Measurements from ENCODE around the gene SESN1. TPM values are rescaled to one million over a fixed set of nuclear protein-coding genes. Genes with fewer than 3 reads are reported as not detected.
A peak's percentile ranks its signal among the peaks of the same experiment; 100 is the strongest.

The SESN1 gene
- total RNA-seq, 2 experiments from 2014 or later = 10.8 to 13.8 TPM

DNA sequence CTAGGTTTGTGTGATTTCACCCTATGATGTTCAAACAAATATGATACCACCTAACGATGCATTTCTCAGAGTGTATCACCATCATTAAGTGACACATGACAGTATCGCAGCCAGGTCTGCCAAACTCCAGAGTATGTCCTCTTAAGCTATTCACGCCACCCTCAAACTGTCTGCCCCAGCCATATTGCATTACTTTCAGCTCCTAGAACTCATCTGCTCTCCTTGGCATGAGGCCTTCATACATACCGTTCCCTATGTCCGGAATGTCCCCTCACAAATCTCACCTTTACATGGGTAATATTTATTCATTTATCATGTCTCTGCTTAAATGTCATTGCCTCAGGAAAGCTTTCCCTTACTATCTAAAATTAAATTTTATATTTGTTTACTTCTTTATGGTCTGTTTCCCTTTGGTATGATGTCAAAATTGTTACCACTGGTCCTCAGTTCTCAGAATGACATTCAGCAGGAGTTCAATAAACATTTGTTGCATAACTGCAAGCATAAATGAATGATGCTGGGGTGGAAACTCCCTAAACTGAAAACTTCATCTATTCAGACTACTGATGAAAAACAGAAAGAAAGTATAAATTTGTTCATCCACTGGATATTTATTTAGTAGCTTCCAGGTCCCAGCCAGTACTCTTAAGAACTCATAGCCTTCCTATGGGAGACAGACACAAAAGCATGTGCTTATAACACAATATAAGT is 3.2 kb downstream of the SESN1 start:
- Histone ChIP-seq H3K36me3 (ENCODE audit: insufficient read depth, low read length) (no peaks in the 10 kb centered on the region), H3K4me3 (ENCODE audit: low read depth, low read length, poor library complexity, severe bottlenecking) (peak overlapping the region; percentile 92), H3K9me3 (ENCODE audit: low read length) (no peaks in the 10 kb centered on the region), H3K79me2 (ENCODE audit: insufficient read depth, low read depth, low read length) (peaks cover 87% of the 10 kb centered on the region), H3K27ac (ENCODE audit: low read depth, low read length, poor library complexity, severe bottlenecking) (no peak overlapping the region), H2AFZ (ENCODE audit: low read length) (no peak overlapping the region; the same call in 1 of the 2 replicates), H3K4me2 (ENCODE audit: low read length) (peak overlapping the region; percentile 93), H4K20me1 (ENCODE audit: insufficient read depth, low read length) (peaks cover 15% of the 10 kb centered on the region; the same call in 1 of the 2 replicates), H3K9me2 (ENCODE audit: insufficient read depth, low read length) (no peaks in the 10 kb centered on the region), H3K4me1 (ENCODE audit: insufficient read depth, low read length, poor library complexity, severe bottlenecking) (peaks cover 54% of the 10 kb centered on the region)
- ChIA-PET POLR2A (interaction anchor here (1.6 to 5.8 kb wide), 2 partner anchors 11 to 27 kb away, joined by 3 to 54 read pairs; no protein-coding TSS in a partner anchor), CTCF (ENCODE audit: unreplicated experiment) (no interaction called here)
- DNase-seq (ENCODE audit: low spot score) = no peak
- no TSS peak for BruUV-seq (replicated peaks)
- intact Hi-C loops (cut with micrococcal nuclease; ENCODE audit: unreplicated experiment) = loop anchor here (5.0 to 10.0 kb wide), 2 partner anchors 363 to 1134 kb away; partner anchors contain the start of genes MICAL1 and SEC63
- TF ChIP-seq EZH2phosphoT487 (IDR thresholded peaks at IDR 0.05; ENCODE audit: borderline replicate concordance, low read depth, low read length) = no peak
- TF ChIP-seq, protein P1, sequence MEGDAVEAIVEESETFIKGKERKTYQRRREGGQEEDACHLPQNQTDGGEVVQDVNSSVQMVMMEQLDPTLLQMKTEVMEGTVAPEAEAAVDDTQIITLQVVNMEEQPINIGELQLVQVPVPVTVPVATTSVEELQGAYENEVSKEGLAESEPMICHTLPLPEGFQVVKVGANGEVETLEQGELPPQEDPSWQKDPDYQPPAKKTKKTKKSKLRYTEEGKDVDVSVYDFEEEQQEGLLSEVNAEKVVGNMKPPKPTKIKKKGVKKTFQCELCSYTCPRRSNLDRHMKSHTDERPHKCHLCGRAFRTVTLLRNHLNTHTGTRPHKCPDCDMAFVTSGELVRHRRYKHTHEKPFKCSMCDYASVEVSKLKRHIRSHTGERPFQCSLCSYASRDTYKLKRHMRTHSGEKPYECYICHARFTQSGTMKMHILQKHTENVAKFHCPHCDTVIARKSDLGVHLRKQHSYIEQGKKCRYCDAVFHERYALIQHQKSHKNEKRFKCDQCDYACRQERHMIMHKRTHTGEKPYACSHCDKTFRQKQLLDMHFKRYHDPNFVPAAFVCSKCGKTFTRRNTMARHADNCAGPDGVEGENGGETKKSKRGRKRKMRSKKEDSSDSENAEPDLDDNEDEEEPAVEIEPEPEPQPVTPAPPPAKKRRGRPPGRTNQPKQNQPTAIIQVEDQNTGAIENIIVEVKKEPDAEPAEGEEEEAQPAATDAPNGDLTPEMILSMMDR (conservative IDR thresholded peaks at IDR 0.05; ENCODE audit: low read length) = no peak

DNA sequence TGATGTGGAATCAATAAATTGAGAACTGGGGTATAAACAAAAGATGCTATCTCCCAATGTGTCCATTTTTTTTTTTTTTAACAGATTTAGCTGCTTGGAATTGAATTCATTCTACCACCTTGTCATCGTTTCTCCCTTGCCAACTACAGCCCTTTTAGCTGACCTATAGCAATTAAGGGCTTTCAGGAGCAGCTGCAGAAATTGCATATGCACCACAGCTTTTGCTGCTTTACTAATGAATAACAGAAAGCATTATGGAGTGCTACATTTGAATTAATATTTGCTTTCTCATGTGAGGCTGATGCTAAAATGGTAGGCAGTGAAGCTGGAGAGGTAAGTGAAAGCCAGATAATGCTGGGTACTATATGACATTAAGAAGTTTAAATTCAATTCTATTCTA is 5.7 kb downstream of the SESN1 start:
- H3K9me3 ChIP-seq (ENCODE audit: low read length) = no peaks in the 10 kb centered on the region
- no peak for TF ChIP-seq EZH2phosphoT487 (IDR thresholded peaks at IDR 0.05; ENCODE audit: borderline replicate concordance, low read depth, low read length)
- TF ChIP-seq, protein P1 (conservative IDR thresholded peaks at IDR 0.05; ENCODE audit: low read length) = no peak
- ChIA-PET CTCF (ENCODE audit: unreplicated experiment) (no interaction called here), POLR2A (interaction anchor here (0.6 to 1.1 kb wide), 7 partner anchors 15 to 224 kb away, joined by 3 to 4 read pairs (median 3); no protein-coding TSS in a partner anchor)
- H3K9me2 ChIP-seq (ENCODE audit: insufficient read depth, low read length) = no peaks in the 10 kb centered on the region
- peak overlapping the region; percentile 32 for H3K27ac ChIP-seq (ENCODE audit: low read depth, low read length, poor library complexity, severe bottlenecking)
- peaks cover 99% of the 10 kb centered on the region for H3K79me2 ChIP-seq (ENCODE audit: insufficient read depth, low read depth, low read length)
- peak overlapping the region; percentile 24 for H3K4me3 ChIP-seq (ENCODE audit: low read depth, low read length, poor library complexity, severe bottlenecking)
- H3K4me2 ChIP-seq (ENCODE audit: low read length) = peak overlapping the region; percentile 63
- no peak for DNase-seq (ENCODE audit: low spot score)
- peaks cover 55% of the 10 kb centered on the region for H3K4me1 ChIP-seq (ENCODE audit: insufficient read depth, low read length, poor library complexity, severe bottlenecking)
- no peaks in the 10 kb centered on the region for H3K36me3 ChIP-seq (ENCODE audit: insufficient read depth, low read length)
- H4K20me1 ChIP-seq (ENCODE audit: insufficient read depth, low read length) = peaks cover 14% of the 10 kb centered on the region; the same call in 1 of the 2 replicates
- no TSS peak for BruUV-seq (replicated peaks)
- intact Hi-C loops (cut with micrococcal nuclease; ENCODE audit: unreplicated experiment) = no loop called here
- no peak overlapping the region for H2AFZ ChIP-seq (ENCODE audit: low read length)

Measured in OCI-LY7 (cell line).